IMR-90 (cell line): ENCODE measurements around the gene POLE3.

Source experiments
- BHLHE40 ChIP-seq: fragments of 150-350 bp; IDR thresholded peaks from 2 replicates; pipeline ENCODE4 v1.6.1; 2016; ENCODE audit warnings: mild to moderate bottlenecking, low read depth, low read length
- CTCF ChIP-seq: conservative IDR thresholded peaks from 2 replicates; pipeline ENCODE4 v1.5.1; 2012; ENCODE audit warnings: mild to moderate bottlenecking, low read depth, low read length, improper control_type of control experiment
- ELK1 ChIP-seq: fragments of 150-350 bp; IDR thresholded peaks from 2 replicates; pipeline ENCODE4 v1.6.1; 2016; ENCODE audit warnings: low read depth, mild to moderate bottlenecking, low read length, moderate library complexity, borderline replicate concordance
- MAFK ChIP-seq: IDR thresholded peaks from 2 replicates; pipeline ENCODE4 v1.6.1; 2012; ENCODE audit warnings: low read depth, low read length, improper control_type of control experiment
- MXI1 ChIP-seq: IDR thresholded peaks from 2 replicates; pipeline ENCODE4 v1.6.1; 2012; ENCODE audit warnings: low read depth, mild to moderate bottlenecking, low read length, moderate library complexity, borderline replicate concordance
- POLR2A ChIP-seq: IDR thresholded peaks from 2 replicates; pipeline ENCODE4 v1.6.1; 2012; ENCODE audit warnings: mild to moderate bottlenecking, low read depth, low read length
- SMC3 ChIP-seq: fragments of 150-350 bp; IDR thresholded peaks from 2 replicates; pipeline ENCODE4 v1.6.1; 2016; ENCODE audit warnings: low read depth, mild to moderate bottlenecking, antibody characterized with exemption, low read length, moderate library complexity
- USF2 ChIP-seq: fragments of 150-350 bp; IDR thresholded peaks from 2 replicates; pipeline ENCODE4 v1.6.1; 2017; ENCODE audit warnings: mild to moderate bottlenecking, antibody characterized with exemption, low read length, low read depth

- TF ChIP-seq MXI1 = no peak
- no peak for TF ChIP-seq CTCF
- peak; percentile 77 for TF ChIP-seq MAFK
- TF ChIP-seq BHLHE40 = no peak
- TF ChIP-seq USF2 = no peak
- no peak for TF ChIP-seq ELK1
- TF ChIP-seq SMC3 = no peak
- TF ChIP-seq POLR2A = no peak
These were observed 29.6 kb downstream of the POLE3 start for GRCh38 chr9:113380869-113381378.
